IMR-90 (cell line): Measurements from ENCODE around the gene ADGRB3. TPM values are rescaled to one million over a fixed set of nuclear protein-coding genes. Genes with fewer than 3 reads are reported as not detected.

Experiments
- ATAC-seq: fragments of 200-7000 bp; cut with Tn5 transposase; 2 replicates; pipeline ENCODE4 v1.9.1; 2020; ENCODE audit warnings: low read depth, mild to moderate bottlenecking, moderate library complexity
- BruUV-seq: library from RNA; stranded (reverse); fragments of 400-500 nt; replicated peaks from 2 replicates; lab custom pipeline; 2021; lab: Mats Ljungman, UMichigan
- CTCF ChIA-PET: fragments of 300-600 bp; formaldehyde crosslinking; extraction: SDS; loops from one replicate; lab custom pipeline; 2021; ENCODE audit warnings: antibody characterized with exemption; lab: Yijun Ruan, JAX
- POLR2A ChIA-PET: fragments of 300-600 bp; sonication (Branson Sonifier 250); formaldehyde crosslinking; loops from one replicate; lab custom pipeline; 2022; ENCODE audit warnings: antibody characterized with exemption; ENCODE audit not compliant: unreplicated experiment; lab: Charles Lee
- DNase-seq: peaks from one replicate; pipeline ENCODE4 v3.0.0; 2013
- H2AFZ ChIP-seq: replicated peaks from 2 replicates; pipeline ENCODE3; 2013; ENCODE audit warnings: low read length, mild to moderate bottlenecking; ENCODE audit not compliant: poor library complexity
- H2AK5ac ChIP-seq: 2 replicates; pipeline ENCODE4 v1.6.1; 2013; ENCODE audit warnings: low read depth, low read length, inconsistent platforms
- H2AK9ac ChIP-seq: replicated peaks from 2 replicates; pipeline ENCODE3; 2013; ENCODE audit warnings: mild to moderate bottlenecking, low read depth, low read length, moderate library complexity; ENCODE audit not compliant: poor library complexity
- H2BK120ac ChIP-seq: 2 replicates; pipeline ENCODE4 v1.6.1; 2013; ENCODE audit warnings: low read depth, low read length, inconsistent platforms
- H2BK15ac ChIP-seq: 3 replicates; pipeline ENCODE4 v1.6.1; 2013; ENCODE audit warnings: low read depth, low read length, inconsistent platforms
- H2BK20ac ChIP-seq: 2 replicates; pipeline ENCODE4 v1.6.1; 2013; ENCODE audit warnings: low read depth, mild to moderate bottlenecking, inconsistent platforms, low read length, moderate library complexity
- H2BK5ac ChIP-seq: 2 replicates; pipeline ENCODE4 v1.6.1; 2013; ENCODE audit warnings: mild to moderate bottlenecking, low read depth, low read length, inconsistent platforms; ENCODE audit not compliant: poor library complexity, severe bottlenecking
- H3K14ac ChIP-seq: replicated peaks from 2 replicates; pipeline ENCODE4 v1.6.1; 2013; ENCODE audit warnings: low read depth, low read length, inconsistent platforms
- H3K18ac ChIP-seq: 2 replicates; pipeline ENCODE4 v1.6.1; 2013; ENCODE audit warnings: low read depth, low read length, control low read depth
- H3K23ac ChIP-seq: 2 replicates; pipeline ENCODE4 v1.6.1; 2013; ENCODE audit warnings: low read depth, low read length, inconsistent platforms
- H3K27ac ChIP-seq: 2 replicates; pipeline ENCODE4 v1.5.1; 2013; ENCODE audit warnings: mild to moderate bottlenecking, control low read depth, low read length; ENCODE audit not compliant: insufficient read depth
- H3K27me3 ChIP-seq: 2 replicates; pipeline ENCODE4 v1.6.1; 2013; ENCODE audit warnings: low read length; ENCODE audit not compliant: control insufficient read depth, insufficient read depth
- H3K36me3 ChIP-seq: 2 replicates; pipeline ENCODE4 v1.6.1; 2013; ENCODE audit warnings: low read length, mixed read lengths; ENCODE audit not compliant: control insufficient read depth, insufficient read depth
- H3K4ac ChIP-seq: 2 replicates; pipeline ENCODE4 v1.6.1; 2013; ENCODE audit warnings: low read depth, low read length, inconsistent platforms
- H3K4me1 ChIP-seq: 2 replicates; pipeline ENCODE4 v1.6.1; 2013; ENCODE audit warnings: low read length, mixed read lengths; ENCODE audit not compliant: control insufficient read depth, insufficient read depth
- H3K4me2 ChIP-seq: 2 replicates; pipeline ENCODE4 v1.6.1; 2013; ENCODE audit warnings: low read depth, mild to moderate bottlenecking, control low read depth, low read length, moderate library complexity
- H3K4me3 ChIP-seq: 2 replicates; pipeline ENCODE4 v1.5.1; 2013; ENCODE audit warnings: low read depth, mild to moderate bottlenecking, control low read depth, low read length, moderate library complexity; ENCODE audit not compliant: insufficient read depth
- H3K56ac ChIP-seq: 2 replicates; pipeline ENCODE4 v1.6.1; 2013; ENCODE audit warnings: low read length, inconsistent platforms; ENCODE audit not compliant: insufficient read depth; ENCODE audit errors: extremely low read depth
- H3K79me1 ChIP-seq, 2 experiments: 2 replicates each; pipeline ENCODE4 v1.6.1; 2013; ENCODE audit warnings: low read length in 2 of 2, inconsistent platforms in 1 of 2, low read depth in 1 of 2
- H3K9ac ChIP-seq: 2 replicates; pipeline ENCODE4 v1.6.1; 2013; ENCODE audit warnings: low read depth, low read length, control low read depth
- H3K9me1 ChIP-seq: 2 replicates; pipeline ENCODE4 v1.6.1; 2013; ENCODE audit warnings: low read length, inconsistent platforms; ENCODE audit not compliant: insufficient read depth
- H3K9me3 ChIP-seq: 2 replicates; pipeline ENCODE4 v1.6.1; 2013; ENCODE audit warnings: low read length; ENCODE audit not compliant: control insufficient read depth, insufficient read depth
- H4K20me1 ChIP-seq: 2 replicates; pipeline ENCODE4 v1.6.1; 2013; ENCODE audit warnings: low read length, inconsistent platforms; ENCODE audit not compliant: insufficient read depth
- H4K5ac ChIP-seq: 2 replicates; pipeline ENCODE4 v1.6.1; 2013; ENCODE audit warnings: mild to moderate bottlenecking, low read depth, low read length, control low read depth
- H4K8ac ChIP-seq, 2 experiments: 2 replicates each; pipeline ENCODE4 v1.6.1; 2013; ENCODE audit warnings: low read depth in 2 of 2, low read length in 2 of 2, control low read depth in 1 of 2, inconsistent platforms in 1 of 2
- H4K91ac ChIP-seq: 2 replicates; pipeline ENCODE4 v1.6.1; 2013; ENCODE audit warnings: low read depth, low read length, inconsistent platforms; ENCODE audit not compliant: insufficient read depth
- CEBPB ChIP-seq: IDR thresholded peaks from 2 replicates; pipeline ENCODE4 v1.6.1; 2012; ENCODE audit warnings: low read depth, low read length, improper control_type of control experiment
- CHD1 ChIP-seq: IDR thresholded peaks from 2 replicates; pipeline ENCODE4 v1.6.1; 2012; ENCODE audit warnings: low read depth, low read length, improper control_type of control experiment
- NFE2L2 ChIP-seq: fragments of 150-350 bp; IDR thresholded peaks from 2 replicates; pipeline ENCODE4 v1.6.1; 2016; ENCODE audit warnings: low read depth, mild to moderate bottlenecking, low read length
- POLR2A ChIP-seq: IDR thresholded peaks from 2 replicates; pipeline ENCODE4 v1.6.1; 2012; ENCODE audit warnings: mild to moderate bottlenecking, low read depth, low read length
- RAD21 ChIP-seq: IDR thresholded peaks from 2 replicates; pipeline ENCODE4 v1.6.1; 2012; ENCODE audit warnings: low read length, improper control_type of control experiment
- RCOR1 ChIP-seq: IDR thresholded peaks from 2 replicates; pipeline ENCODE4 v1.6.1; 2012; ENCODE audit warnings: mild to moderate bottlenecking, low read length, improper control_type of control experiment; ENCODE audit not compliant: insufficient replicate concordance
- WGBS, 2 experiments: methylation state at CpG; one replicate each; pipeline versions ENCODE4 v1.1.5 to v1.1.7; 2013; ENCODE audit warnings: missing lambda C conversion rate in 2 of 2; ENCODE audit not compliant: insufficient read length in 1 of 2; ENCODE audit errors: extremely low coverage in 2 of 2; 5-methylcytosine and 5-hydroxymethylcytosine counted together
- dilution Hi-C: fragments of 300-500 bp; cut with HindIII; formaldehyde crosslinking; loops from one replicate; pipeline ENCODE4 v1.14.3; 2018; ENCODE audit warnings: low sequenced_read_pairs; ENCODE audit not compliant: unreplicated experiment
- in situ Hi-C: fragments of 300-500 bp; cut with MboI; formaldehyde crosslinking; loops from 3 replicates; pipeline ENCODE4 v1.14.3; 2019; ENCODE audit warnings: low sequenced_read_pairs, inconsistent platforms, mixed read lengths
- intact Hi-C: fragments of 100-400 bp; cut with micrococcal nuclease; formaldehyde crosslinking; loops from 2 replicates; pipeline ENCODE4 v1.10.0; 2022
- polyA plus RNA-seq, 3 experiments: library from polyadenylated mRNA; depleted of rRNA; stranded (reverse); fragments of >200 nt; gene quantifications; 2 replicates each; pipeline ENCODE4 v1.2.3, GENCODE V29; 2012; ENCODE audit warnings: low replicate concordance in 1 of 3
- total RNA-seq: library from RNA; depleted of rRNA; stranded (reverse); fragments of >200 nt; gene quantifications from 2 replicates; pipeline ENCODE4 v1.2.3, GENCODE V29; 2012

Gene ADGRB3
- total and polyA plus RNA-seq, 2 of the 4 experiments (the other 2 are of a cell fraction), result not detected

GRCh38 chr6:68776354-68776753 is 141.3 kb downstream of the ADGRB3 start:
- Histone ChIP-seq H3K23ac (no peak overlapping the region), H3K4me1 (no peaks in the 10 kb centered on the region), H2BK5ac (no peak overlapping the region), H3K9ac (no peak overlapping the region), H3K4me3 (no peak overlapping the region), H2AFZ (no peak overlapping the region), H3K56ac (no peak overlapping the region), H4K91ac (no peak overlapping the region), H3K4ac (no peak overlapping the region), H4K20me1 (no peaks in the 10 kb centered on the region), H4K5ac (no peak overlapping the region), H3K27ac (no peak overlapping the region), H2BK15ac (no peak overlapping the region), H2AK5ac (no peak overlapping the region), H3K36me3 (no peaks in the 10 kb centered on the region), H3K79me1 (no peaks in the 10 kb centered on the region), H3K9me3 (no peaks in the 10 kb centered on the region), H2AK9ac (no peak overlapping the region), H3K14ac (no peak overlapping the region), H4K8ac (no peak overlapping the region), H3K4me2 (no peak overlapping the region), H3K9me1 (no peaks in the 10 kb centered on the region), H2BK20ac (no peak overlapping the region), H3K18ac (no peak overlapping the region), H3K27me3 (no peaks in the 10 kb centered on the region), H2BK120ac (no peak overlapping the region)
- in situ Hi-C loops (no loop called here), intact Hi-C loops (no loop called here), dilution Hi-C loops (no loop called here)
- TF ChIP-seq NFE2L2, result no peak
- no peak for TF ChIP-seq RAD21
- TF ChIP-seq CHD1, result no peak
- TF ChIP-seq RCOR1, result no peak
- TF ChIP-seq CEBPB, result no peak
- no peak for TF ChIP-seq POLR2A
- ChIA-PET POLR2A (no interaction called here), CTCF (no interaction called here)
- WGBS, 2 experiments, result no CpG with 5 or more reads among the region's 2 CpGs
- DNase-seq (no peak), ATAC-seq (no peak)
- BruUV-seq, result no TSS peak
